WTC11 (cell line): Measurements from ENCODE around the gene SF3B2.

Source experiments
- CTCF ChIP-seq: fragments of 200-600 bp; IDR thresholded peaks from 2 replicates; pipeline ENCODE4 v1.8.0; 2022; ENCODE audit warnings: antibody characterized with exemption
- KAT7 ChIP-seq: sonication (generic); formaldehyde crosslinking; IDR thresholded peaks from 2 replicates; pipeline ENCODE4 v1.8.1; 2023; ENCODE audit warnings: missing genetic modification reagents, mild to moderate bottlenecking, borderline replicate concordance
- MAX ChIP-seq: sonication (generic); formaldehyde crosslinking; IDR thresholded peaks from 2 replicates; pipeline ENCODE4 v1.8.0; 2022; ENCODE audit warnings: mild to moderate bottlenecking, missing genetic modification reagents
- TP53 ChIP-seq: sonication (generic); formaldehyde crosslinking; IDR thresholded peaks from 2 replicates; pipeline ENCODE4 v1.8.1; 2023; ENCODE audit warnings: mild to moderate bottlenecking, missing genetic modification reagents

- TF ChIP-seq MAX (no peak), TP53 (no peak), CTCF (no peak), KAT7 (no peak)
Measured at GRCh38 chr11:66081505-66081904, 29.3 kb downstream of the SF3B2 start.
